PC-9 (cell line): ENCODE data around the gene ALX4.

Experiments used
- EZH2 ChIP-seq: fragments of 200-600 bp; sonication (generic); IDR thresholded peaks from 2 replicates; pipeline ENCODE4 v1.8.0; 2017; ENCODE audit warnings: antibody characterized with exemption, low read depth
- TF ChIP-seq, protein P1 (sequence below): fragments of 200-600 bp; sonication (generic); conservative IDR thresholded peaks from 2 replicates; pipeline ENCODE4 v1.6.1; 2017; ENCODE audit warnings: mixed run types, antibody characterized with exemption, mild to moderate bottlenecking, moderate library complexity

GRCh38 chr11:44332665-44333064 lies 22.7 kb upstream of the ALX4 start:
- TF ChIP-seq, protein P1, sequence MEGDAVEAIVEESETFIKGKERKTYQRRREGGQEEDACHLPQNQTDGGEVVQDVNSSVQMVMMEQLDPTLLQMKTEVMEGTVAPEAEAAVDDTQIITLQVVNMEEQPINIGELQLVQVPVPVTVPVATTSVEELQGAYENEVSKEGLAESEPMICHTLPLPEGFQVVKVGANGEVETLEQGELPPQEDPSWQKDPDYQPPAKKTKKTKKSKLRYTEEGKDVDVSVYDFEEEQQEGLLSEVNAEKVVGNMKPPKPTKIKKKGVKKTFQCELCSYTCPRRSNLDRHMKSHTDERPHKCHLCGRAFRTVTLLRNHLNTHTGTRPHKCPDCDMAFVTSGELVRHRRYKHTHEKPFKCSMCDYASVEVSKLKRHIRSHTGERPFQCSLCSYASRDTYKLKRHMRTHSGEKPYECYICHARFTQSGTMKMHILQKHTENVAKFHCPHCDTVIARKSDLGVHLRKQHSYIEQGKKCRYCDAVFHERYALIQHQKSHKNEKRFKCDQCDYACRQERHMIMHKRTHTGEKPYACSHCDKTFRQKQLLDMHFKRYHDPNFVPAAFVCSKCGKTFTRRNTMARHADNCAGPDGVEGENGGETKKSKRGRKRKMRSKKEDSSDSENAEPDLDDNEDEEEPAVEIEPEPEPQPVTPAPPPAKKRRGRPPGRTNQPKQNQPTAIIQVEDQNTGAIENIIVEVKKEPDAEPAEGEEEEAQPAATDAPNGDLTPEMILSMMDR: no peak
- no peak for TF ChIP-seq EZH2
